HG03439 (cell line): ENCODE results near the gene PHB1.
A peak's percentile ranks its signal among the peaks of the same experiment; 100 is the strongest.

Source experiments
- ATAC-seq: cut with Tn5 transposase; IDR thresholded peaks from one replicate; pipeline ENCODE4 v1.9.1; 2021; ENCODE audit warnings: mild to moderate bottlenecking, moderate library complexity; ENCODE audit not compliant: unreplicated experiment

The PHB1 gene

GRCh38 chr17:49414622-49415350 is at the start of gene PHB1:
Gene PHB1 (minus strand): TSS chr17:49414882. CDS start chr17:49413264, 1,618 bp downstream.
- ATAC-seq = peak; percentile 97

- no peak for ATAC-seq
Observed at GRCh38 chr17:49464049-49464448, 49.4 kb upstream of the PHB1 start.

GRCh38 chr17:49461580-49461979 is 46.9 kb upstream of the PHB1 start:
- no peak for ATAC-seq

- ATAC-seq = no peak
Observed at GRCh38 chr17:49460401-49460800, 45.7 kb upstream of the PHB1 start.

- ATAC-seq = no peak
Observed at GRCh38 chr17:49459401-49459984, 44.8 kb upstream of the PHB1 start.

- ATAC-seq = no peak
Observed at GRCh38 chr17:49457564-49458535, 43.2 kb upstream of the PHB1 start.

GRCh38 chr17:49456183-49456965 is 41.7 kb upstream of the PHB1 start:
- no peak for ATAC-seq

- no peak for ATAC-seq
Observed at GRCh38 chr17:49455272-49455861, 40.7 kb upstream of the PHB1 start.

- no peak for ATAC-seq
Observed at GRCh38 chr17:49454050-49454449, 39.4 kb upstream of the PHB1 start.

GRCh38 chr17:49452661-49453060 is 38.0 kb upstream of the PHB1 start:
- ATAC-seq = no peak

GRCh38 chr17:49452201-49452600 is 37.5 kb upstream of the PHB1 start:
- no peak for ATAC-seq

- ATAC-seq = no peak
Observed at GRCh38 chr17:49450735-49451134, 36.1 kb upstream of the PHB1 start.

- no peak for ATAC-seq
Observed at GRCh38 chr17:49450181-49450580, 35.5 kb upstream of the PHB1 start.

GRCh38 chr17:49447628-49448302 is 33.1 kb upstream of the PHB1 start:
- ATAC-seq = no peak

- ATAC-seq = no peak
Observed at GRCh38 chr17:49445591-49445990, 30.9 kb upstream of the PHB1 start.

- ATAC-seq = no peak
Observed at GRCh38 chr17:49444384-49444783, 29.7 kb upstream of the PHB1 start.

- ATAC-seq = no peak
Observed at GRCh38 chr17:49443862-49444261, 29.2 kb upstream of the PHB1 start.

GRCh38 chr17:49442041-49442440 is 27.4 kb upstream of the PHB1 start:
- ATAC-seq = no peak

GRCh38 chr17:49441578-49441977 is 26.9 kb upstream of the PHB1 start:
- no peak for ATAC-seq

GRCh38 chr17:49440581-49440980 is 25.9 kb upstream of the PHB1 start:
- ATAC-seq = no peak
